HG02571 (cell line): ENCODE measurements around the gene TRMT112.
"Not testable (repeated sequence)": the region's sequence is repeated elsewhere in the genome, so short reads cannot be mapped to it uniquely, and the experiment has no call there.

Experiments used
- ATAC-seq: cut with Tn5 transposase; IDR thresholded peaks from one replicate; pipeline ENCODE4 v1.9.1; 2021; ENCODE audit warnings: mild to moderate bottlenecking, moderate library complexity; ENCODE audit not compliant: unreplicated experiment

Gene TRMT112

GRCh38 chr11:64331569-64332371 lies 14.4 kb upstream of the TRMT112 start:
- peak; percentile 49 for ATAC-seq

- no peak for ATAC-seq
Observed at GRCh38 chr11:64330888-64331287, 13.5 kb upstream of the TRMT112 start.

GRCh38 chr11:64327993-64328392 lies 10.6 kb upstream of the TRMT112 start:
- no peak for ATAC-seq

DNA sequence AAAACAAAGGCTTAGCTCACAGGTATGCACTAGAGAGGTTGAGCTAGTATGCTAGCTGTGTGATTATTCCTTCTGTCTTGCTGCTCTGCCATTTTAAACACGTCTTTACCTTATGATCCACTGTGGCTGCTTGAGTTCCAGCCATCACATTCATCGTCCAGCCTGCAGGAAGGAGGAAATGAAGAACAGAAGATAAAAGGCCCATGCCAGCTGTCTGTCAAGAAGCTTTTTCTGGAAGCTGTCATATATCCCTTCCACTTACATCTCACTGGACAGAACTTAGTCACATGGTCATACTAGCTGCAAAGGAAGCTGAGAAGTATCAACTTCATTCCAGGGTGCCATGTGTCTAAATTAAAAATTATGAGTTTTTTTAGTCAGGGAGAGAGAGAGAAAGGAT lies 10.0 kb upstream of the TRMT112 start:
- no peak for ATAC-seq

- ATAC-seq: no peak
Observed at GRCh38 chr11:64324692-64325469, 7.5 kb upstream of the TRMT112 start.

GRCh38 chr11:64323984-64324383 lies 6.6 kb upstream of the TRMT112 start:
- not testable (repeated sequence) for ATAC-seq

DNA sequence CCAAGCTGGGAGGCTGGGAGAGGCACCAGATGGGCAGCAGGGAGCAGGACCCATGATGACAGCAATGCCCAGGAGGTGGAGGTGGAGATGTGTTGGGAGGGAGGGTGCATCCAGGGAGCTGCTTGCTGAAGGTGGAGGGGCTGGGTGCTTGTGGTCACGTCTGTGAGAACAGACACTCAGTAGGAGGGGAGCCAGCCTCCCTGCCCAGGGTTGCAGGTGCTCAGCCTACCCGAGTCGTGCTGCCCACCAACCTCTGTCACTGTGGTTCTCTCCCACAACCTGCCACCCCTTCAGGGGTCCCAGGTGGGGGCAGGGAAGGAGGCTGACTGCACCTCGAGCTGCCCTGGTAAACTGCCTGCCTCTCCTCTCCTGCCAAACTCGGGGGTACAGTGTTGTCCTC lies 6.0 kb upstream of the TRMT112 start:
- no peak for ATAC-seq

- no peak for ATAC-seq
Observed at GRCh38 chr11:64322925-64323260, 5.5 kb upstream of the TRMT112 start.

DNA sequence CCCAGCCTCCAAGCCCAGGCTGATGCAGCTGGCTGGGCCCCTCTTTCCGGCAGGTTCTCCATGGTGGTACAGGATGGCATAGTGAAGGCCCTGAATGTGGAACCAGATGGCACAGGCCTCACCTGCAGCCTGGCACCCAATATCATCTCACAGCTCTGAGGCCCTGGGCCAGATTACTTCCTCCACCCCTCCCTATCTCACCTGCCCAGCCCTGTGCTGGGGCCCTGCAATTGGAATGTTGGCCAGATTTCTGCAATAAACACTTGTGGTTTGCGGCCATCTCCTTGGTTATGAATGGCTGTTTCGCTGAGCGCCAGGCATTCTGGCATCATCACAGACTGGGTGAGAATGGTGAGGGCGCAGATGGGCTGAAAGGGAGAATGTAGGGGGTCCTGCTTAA lies 4.2 kb upstream of the TRMT112 start:
- no peak for ATAC-seq

DNA sequence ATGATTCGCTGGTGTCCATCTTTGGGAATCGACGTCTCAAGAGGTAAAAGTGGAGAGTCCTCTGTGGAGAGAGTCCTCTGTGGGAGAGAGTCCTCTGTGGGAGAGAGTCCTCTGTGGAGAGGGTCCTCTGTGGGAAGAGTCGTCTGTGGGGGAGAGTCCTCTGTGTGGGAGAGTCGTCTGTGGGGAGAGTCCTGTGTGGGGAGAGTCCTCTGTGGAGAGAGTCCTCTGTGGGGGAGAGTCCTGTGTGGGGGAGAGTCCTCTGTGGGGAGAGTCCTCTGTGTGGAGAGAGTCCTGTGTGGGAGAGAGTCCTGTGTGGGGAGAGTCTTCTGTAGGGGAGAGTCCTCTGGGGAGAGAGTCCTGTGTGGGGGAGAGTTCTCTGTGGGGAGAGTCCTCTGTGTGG lies 3.7 kb upstream of the TRMT112 start:
- ATAC-seq: no peak

- no peak for ATAC-seq
Observed at GRCh38 chr11:64320556-64320955, 3.2 kb upstream of the TRMT112 start.

GRCh38 chr11:64318766-64319761 lies 1.7 kb upstream of the TRMT112 start:
- ATAC-seq: no peak

DNA sequence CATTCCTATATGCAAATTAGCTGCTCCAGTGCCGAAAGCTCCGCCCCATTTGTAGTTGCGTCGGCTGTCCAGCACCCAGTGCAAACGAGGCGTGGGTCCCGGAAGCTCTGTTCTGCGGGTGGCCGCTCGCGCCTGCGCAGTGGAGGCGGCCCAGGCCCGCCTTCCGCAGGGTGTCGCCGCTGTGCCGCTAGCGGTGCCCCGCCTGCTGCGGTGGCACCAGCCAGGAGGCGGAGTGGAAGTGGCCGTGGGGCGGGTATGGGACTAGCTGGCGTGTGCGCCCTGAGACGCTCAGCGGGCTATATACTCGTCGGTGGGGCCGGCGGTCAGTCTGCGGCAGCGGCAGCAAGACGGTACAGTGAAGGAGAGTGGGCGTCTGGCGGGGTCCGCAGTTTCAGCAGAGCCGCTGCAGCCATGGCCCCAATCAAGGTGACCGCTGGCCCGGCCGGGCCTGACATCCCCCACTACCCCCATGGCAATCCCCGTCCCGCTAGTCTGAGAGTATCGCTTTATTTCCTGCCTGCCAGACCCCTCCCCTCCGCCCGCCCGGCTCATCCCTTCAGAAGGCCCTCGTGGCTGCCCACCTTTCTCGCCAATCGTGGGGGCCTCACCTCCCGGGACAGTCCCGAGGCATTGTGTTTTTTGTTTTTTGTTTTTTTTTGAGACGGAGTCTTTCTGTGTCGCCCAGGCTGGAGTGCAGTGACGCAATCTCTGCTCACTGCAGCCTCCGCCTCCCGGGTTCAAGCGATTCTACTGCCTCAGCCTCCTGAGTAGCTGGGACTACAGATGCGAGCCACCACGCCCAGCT lies 804 bp upstream of the TRMT112 start, which contains the start of gene PRDX5:
PRDX5 (plus strand) TSS at position 161 of the 805 bp plus-strand sequence; CDS start at position 256, 95 bp downstream.
- ATAC-seq: peak; percentile 72

- ATAC-seq: no peak
Observed at GRCh38 chr11:64316672-64317324, 561 bp downstream of the TRMT112 start.

- ATAC-seq: not testable (repeated sequence)
Observed at GRCh38 chr11:64315667-64316526, 1.5 kb downstream of the TRMT112 start.

GRCh38 chr11:64314805-64315561 lies 2.4 kb downstream of the TRMT112 start:
- ATAC-seq: no peak

DNA sequence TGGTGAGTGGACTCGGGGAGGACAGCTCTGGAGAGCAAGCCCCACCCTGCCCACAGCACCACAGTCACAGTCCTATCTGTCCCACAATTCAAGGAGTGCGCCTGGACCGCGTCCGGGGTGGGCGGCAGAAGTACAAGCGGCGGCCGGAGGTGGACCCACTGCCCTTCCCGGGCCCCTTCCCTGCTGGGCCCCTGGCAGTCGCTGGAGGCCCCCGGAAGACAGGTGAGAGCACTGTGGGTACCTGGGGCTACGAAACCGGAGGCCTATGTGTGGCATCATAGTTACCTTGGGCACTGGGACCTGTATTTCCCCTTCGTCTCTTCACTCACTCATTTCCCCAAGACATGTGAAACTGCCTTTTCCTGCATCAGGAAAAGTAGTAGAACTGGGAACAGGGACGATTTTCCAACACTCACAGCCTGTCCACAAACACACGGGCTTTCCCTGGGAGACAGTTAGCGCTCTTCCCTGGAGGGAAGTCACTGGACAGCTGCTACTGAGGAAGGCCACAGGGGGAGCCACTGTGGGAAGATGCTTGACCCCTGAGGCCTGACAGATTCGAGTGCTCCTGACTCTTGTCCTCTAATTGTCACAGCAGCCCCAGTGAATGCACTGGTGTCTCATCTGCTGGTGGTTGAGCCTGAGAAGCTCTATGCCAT lies 3.1 kb downstream of the TRMT112 start:
- no peak for ATAC-seq
